T-cell (primary cell): ENCODE data around the gene DNAJC27. TPM values are rescaled to one million over a fixed set of nuclear protein-coding genes. Genes with fewer than 3 reads are reported as not detected.

Source experiments
- ATAC-seq, 4 experiments: fragments of 200-7000 bp in 3 of 4; fragments of 150-1000 bp in 1 of 4; cut with Tn5 transposase; replicated peaks in 1 of 4; 1 replicate in 3 of 4; 2 replicates in 1 of 4; pipeline ENCODE4 v1.10.0; 2021; ENCODE audit warnings: moderate library complexity in 3 of 4, mild to moderate bottlenecking in 2 of 4, moderate number of reproducible peaks in 1 of 4
- CTCF ChIA-PET, 2 donors: fragments of 300-600 bp; sonication (Branson Sonifier 250); formaldehyde crosslinking; loops; one replicate each; lab custom pipeline; 2022; ENCODE audit warnings: antibody characterized with exemption in 2 of 2; lab: Charles Lee
- POLR2A ChIA-PET, 2 donors: fragments of 300-600 bp; sonication (Branson Sonifier 250); formaldehyde crosslinking; loops; one replicate each; lab custom pipeline; 2022; ENCODE audit warnings: antibody characterized with exemption in 2 of 2; lab: Charles Lee
- DNase-seq, 35 experiments: peaks; one replicate each; pipeline versions ENCODE4 v3.0.0 to v3.0.0-alpha.2; 2013 to 2023
- H3K27ac ChIP-seq: one replicate; pipeline ENCODE4 v1.5.1; 2013; ENCODE audit warnings: low read length
- H3K27me3 ChIP-seq, 2 experiments: replicated peaks in 1 of 2; 1 replicate in 1 of 2; 2 replicates in 1 of 2; pipeline versions ENCODE4 v1.6.1 to v1.7.0; 2013; ENCODE audit warnings: low read length in 1 of 2, mixed read lengths in 1 of 2; ENCODE audit not compliant: control insufficient read depth in 2 of 2, insufficient read depth in 2 of 2; ENCODE audit errors: extremely low read depth in 1 of 2
- H3K36me3 ChIP-seq, 2 donors: 1 replicate in 1 of 2; 2 replicates in 1 of 2; pipeline versions ENCODE4 v1.6.1 to v1.7.0; 2013; ENCODE audit warnings: low read length in 1 of 2; ENCODE audit not compliant: control insufficient read depth in 2 of 2, insufficient read depth in 1 of 2; ENCODE audit errors: extremely low read depth in 1 of 2
- H3K4me1 ChIP-seq, 2 experiments: 1 replicate in 1 of 2; 2 replicates in 1 of 2; pipeline versions ENCODE4 v1.6.1 to v1.7.0; 2013; ENCODE audit warnings: low read length in 2 of 2, mixed read lengths in 1 of 2; ENCODE audit not compliant: insufficient read depth in 2 of 2, control insufficient read depth in 1 of 2; ENCODE audit errors: extremely low read depth in 1 of 2
- H3K4me3 ChIP-seq, 2 donors: 1 replicate in 1 of 2; 2 replicates in 1 of 2; pipeline versions ENCODE4 v1.5.1 to v1.7.0; 2013; ENCODE audit warnings: mild to moderate bottlenecking in 2 of 2, low read length in 1 of 2, moderate library complexity in 1 of 2; ENCODE audit not compliant: control insufficient read depth in 1 of 2; ENCODE audit errors: extremely low read depth in 1 of 2
- H3K9me3 ChIP-seq: 2 replicates; pipeline ENCODE4 v1.7.0; 2013
- H3K27ac Mint-ChIP-seq, 2 donors: one replicate each; pipeline ENCODE4 v1.8.0; 2020 to 2021; ENCODE audit warnings: mild to moderate bottlenecking in 2 of 2, mixed read lengths in 2 of 2
- H3K27me3 Mint-ChIP-seq, 2 donors: one replicate each; pipeline ENCODE4 v1.8.0; 2021 to 2022; ENCODE audit warnings: mixed read lengths in 2 of 2
- H3K36me3 Mint-ChIP-seq: one replicate; pipeline ENCODE4 v1.8.0; 2021; ENCODE audit warnings: mixed read lengths
- H3K4me1 Mint-ChIP-seq, 3 donors: one replicate each; pipeline ENCODE4 v1.8.0; 2020 to 2022; ENCODE audit warnings: mixed read lengths in 3 of 3, mild to moderate bottlenecking in 1 of 3
- H3K4me3 Mint-ChIP-seq, 3 donors: one replicate each; pipeline ENCODE4 v1.8.0; 2020 to 2022; ENCODE audit warnings: mild to moderate bottlenecking in 3 of 3, mixed read lengths in 3 of 3, moderate library complexity in 3 of 3
- H3K9me3 Mint-ChIP-seq, 3 donors: one replicate each; pipeline ENCODE4 v1.8.0; 2020 to 2022; ENCODE audit warnings: mixed read lengths in 3 of 3
- WGBS: methylation state at CpG from one replicate; pipeline ENCODE4 v1.1.5; 2013; ENCODE audit warnings: missing lambda C conversion rate; ENCODE audit not compliant: insufficient coverage; 5-methylcytosine and 5-hydroxymethylcytosine counted together
- total RNA-seq, 35 experiments: library from RNA in 6 of 35; stranded (reverse) in 6 of 35; fragments of 120-200 nt in 1 of 35; gene quantifications; one replicate each; pipeline versions ENCODE4 v1.2.1 to v1.2.4 and lab custom pipeline; 2013 to 2026

DNAJC27 gene
- total RNA-seq, 5 donors from 2014 or later (not counting 1 experiment from before 2014, with no cell fraction given), result 10.0 to 15.2 (median 12.7) TPM

GRCh38 chr2:24986372-24986771 is 14.6 kb upstream of the DNAJC27 start:
- H3K4me3 ChIP-seq, result no peak overlapping the region
- H3K4me1 ChIP-seq, result no peaks in the 10 kb centered on the region
- peaks cover 0 to 12% of the 10 kb centered on the region in 2 experiments for H3K27me3 ChIP-seq
- H3K36me3 ChIP-seq, result no peaks in the 10 kb centered on the region
- H3K9me3 ChIP-seq, result no peaks in the 10 kb centered on the region
- DNase-seq (no peak), ATAC-seq (no peak)
- H3K36me3 Mint-ChIP-seq, result no peaks in the 10 kb centered on the region
- no CpG with 5 or more reads among the region's 3 CpGs for WGBS
- no peaks in the 10 kb centered on the region for H3K4me1 Mint-ChIP-seq
- H3K9me3 Mint-ChIP-seq, result no peaks in the 10 kb centered on the region
- H3K4me3 Mint-ChIP-seq, result no peak overlapping the region
- H3K27ac ChIP-seq, result no peak overlapping the region
- H3K27ac Mint-ChIP-seq, result no peak overlapping the region
- POLR2A ChIA-PET, result interaction anchor here in 1 of 2 donors (0.5 kb wide), 1 partner anchor 22 kb away, joined by 3 read pairs; no protein-coding TSS in a partner anchor
- CTCF ChIA-PET, result interaction anchor here in 1 of 2 donors (0.5 kb wide), 1 partner anchor 53 kb away, joined by 3 read pairs; no protein-coding TSS in a partner anchor
- H3K27me3 Mint-ChIP-seq, result peaks cover 0 to 7% of the 10 kb centered on the region in 2 donors

- 85% methylated on average over 8 of the region's 8 CpGs for WGBS
- Mint-ChIP-seq H3K4me3 (no peak overlapping the region), H3K4me1 (no peaks in the 10 kb centered on the region), H3K9me3 (no peaks in the 10 kb centered on the region), H3K27me3 (peaks cover 0 to 5% of the 10 kb centered on the region in 2 donors), H3K36me3 (no peaks in the 10 kb centered on the region), H3K27ac (no peak overlapping the region)
- DNase-seq, result no peak
- H3K36me3 ChIP-seq, result no peaks in the 10 kb centered on the region
- ChIA-PET POLR2A (no interaction called here), CTCF (no interaction called here)
- no peak overlapping the region for H3K4me3 ChIP-seq
- peaks cover 0 to 6% of the 10 kb centered on the region in 2 experiments for H3K27me3 ChIP-seq
- H3K9me3 ChIP-seq, result no peaks in the 10 kb centered on the region
- no peak overlapping the region for H3K27ac ChIP-seq
- ATAC-seq, result no peak
- H3K4me1 ChIP-seq, result no peaks in the 10 kb centered on the region
These were observed 13.8 kb upstream of the DNAJC27 start for GRCh38 chr2:24985511-24985910.

GRCh38 chr2:24984912-24985311 is 13.2 kb upstream of the DNAJC27 start:
- Histone ChIP-seq H3K4me3 (no peak overlapping the region), H3K27me3 (peaks cover 0 to 6% of the 10 kb centered on the region in 2 experiments), H3K27ac (no peak overlapping the region), H3K36me3 (no peaks in the 10 kb centered on the region), H3K9me3 (no peaks in the 10 kb centered on the region), H3K4me1 (no peaks in the 10 kb centered on the region)
- POLR2A ChIA-PET, result no interaction called here
- Mint-ChIP-seq H3K9me3 (no peaks in the 10 kb centered on the region), H3K27ac (no peak overlapping the region), H3K36me3 (peaks cover 2% of the 10 kb centered on the region), H3K27me3 (no peaks in the 10 kb centered on the region), H3K4me1 (no peaks in the 10 kb centered on the region), H3K4me3 (no peak overlapping the region)
- DNase-seq (no peak), ATAC-seq (no peak)
- WGBS, result 34% methylated on average over 7 of the region's 8 CpGs
- CTCF ChIA-PET, result no interaction called here

GRCh38 chr2:24981411-24982136 is 9.8 kb upstream of the DNAJC27 start:
- H3K27ac ChIP-seq, result no peak overlapping the region
- H3K4me3 Mint-ChIP-seq, result no peak overlapping the region
- no peaks in the 10 kb centered on the region for H3K9me3 ChIP-seq
- H3K27ac Mint-ChIP-seq, result no peak overlapping the region
- no peaks in the 10 kb centered on the region for H3K9me3 Mint-ChIP-seq
- H3K4me1 ChIP-seq, result no peaks in the 10 kb centered on the region
- CTCF ChIA-PET, result no interaction called here
- no peaks in the 10 kb centered on the region for H3K27me3 Mint-ChIP-seq
- H3K27me3 ChIP-seq, result peaks cover 0 to 3% of the 10 kb centered on the region in 2 experiments
- no CpG with 5 or more reads among the region's 3 CpGs for WGBS
- H3K4me3 ChIP-seq, result no peak overlapping the region
- ATAC-seq, result no peak
- no peak for DNase-seq
- peaks cover 0 to 3% of the 10 kb centered on the region in 2 donors for H3K36me3 ChIP-seq
- peaks cover 0 to 3% (median 0%) of the 10 kb centered on the region in 3 donors for H3K4me1 Mint-ChIP-seq
- POLR2A ChIA-PET, result interaction anchor here (0.6 kb wide), 2 partner anchors 11 to 56 kb away, joined by 3 read pairs; no protein-coding TSS in a partner anchor
- H3K36me3 Mint-ChIP-seq, result peaks cover 2% of the 10 kb centered on the region

GRCh38 chr2:24978661-24979060 is 6.9 kb upstream of the DNAJC27 start:
- Mint-ChIP-seq H3K4me1 (peaks cover 6 to 9% (median 7%) of the 10 kb centered on the region in 3 donors), H3K36me3 (peaks cover 2% of the 10 kb centered on the region), H3K4me3 (no peak overlapping the region), H3K9me3 (no peaks in the 10 kb centered on the region), H3K27me3 (no peaks in the 10 kb centered on the region), H3K27ac (no peak overlapping the region)
- H3K4me3 ChIP-seq, result no peak overlapping the region
- H3K27me3 ChIP-seq, result no peaks in the 10 kb centered on the region
- H3K36me3 ChIP-seq, result peaks cover 0 to 3% of the 10 kb centered on the region in 2 donors
- ChIA-PET POLR2A (no interaction called here), CTCF (interaction anchor here (0.5 to 1.2 kb wide), 3 partner anchors 20 to 217 kb away, joined by 3 to 7 read pairs (median 4); no protein-coding TSS in a partner anchor)
- no peaks in the 10 kb centered on the region for H3K9me3 ChIP-seq
- ATAC-seq (no peak), DNase-seq (no peak)
- H3K27ac ChIP-seq, result no peak overlapping the region
- peaks cover 0 to 3% of the 10 kb centered on the region in 2 experiments for H3K4me1 ChIP-seq
- WGBS, result 80% methylated on average over 1 of the region's 1 CpG

- no peak overlapping the region for H3K4me3 Mint-ChIP-seq
- no peak overlapping the region for H3K27ac Mint-ChIP-seq
- Histone ChIP-seq H3K27me3 (no peaks in the 10 kb centered on the region), H3K4me1 (peaks cover under 1 to 12% of the 10 kb centered on the region in 2 experiments), H3K36me3 (peaks cover 0 to 3% of the 10 kb centered on the region in 2 donors), H3K9me3 (no peaks in the 10 kb centered on the region), H3K4me3 (no peak overlapping the region), H3K27ac (no peak overlapping the region)
- no CpG with 5 or more reads among the region's 2 CpGs for WGBS
- ATAC-seq, result no peak
- ChIA-PET CTCF (interaction anchor here (0.6 to 3.0 kb wide), 2 partner anchors 152 to 154 kb away, joined by 3 to 10 read pairs; no protein-coding TSS in a partner anchor), POLR2A (interaction anchor here in 1 of 2 donors (0.7 kb wide), 1 partner anchor 801 kb away, joined by 5 read pairs; no protein-coding TSS in a partner anchor)
- peaks cover 2% of the 10 kb centered on the region for H3K36me3 Mint-ChIP-seq
- H3K4me1 Mint-ChIP-seq, result peaks cover 12 to 15% (median 14%) of the 10 kb centered on the region in 3 donors
- no peak for DNase-seq
- no peaks in the 10 kb centered on the region for H3K9me3 Mint-ChIP-seq
- H3K27me3 Mint-ChIP-seq, result no peaks in the 10 kb centered on the region
These were observed 5.9 kb upstream of the DNAJC27 start for GRCh38 chr2:24977631-24978030.
